Mesenchymal stem cell (in vitro differentiated cells and primary cell): ENCODE measurements around the gene PWWP2B.

ENCODE experiments used
- DNase-seq: peaks from one replicate; pipeline ENCODE4 v3.0.0-alpha.2; 2013
- H2AFZ ChIP-seq: one replicate; pipeline ENCODE4 v1.6.1; 2013; ENCODE audit warnings: low read depth, mild to moderate bottlenecking, control low read depth, inconsistent platforms, low read length, moderate library complexity
- H2AK5ac ChIP-seq: 2 replicates; pipeline ENCODE4 v1.6.1; 2013; ENCODE audit warnings: low read length, moderate library complexity, mild to moderate bottlenecking, inconsistent platforms; ENCODE audit not compliant: severe bottlenecking
- H2BK120ac ChIP-seq: one replicate; pipeline ENCODE4 v1.6.1; 2013; ENCODE audit warnings: low read depth, mild to moderate bottlenecking, inconsistent platforms, low read length, moderate library complexity
- H2BK12ac ChIP-seq, 2 experiments: one replicate each; pipeline ENCODE4 v1.6.1; 2013; ENCODE audit warnings: inconsistent platforms in 2 of 2, low read length in 2 of 2, mild to moderate bottlenecking in 2 of 2, moderate library complexity in 2 of 2, control low read depth in 1 of 2
- H2BK15ac ChIP-seq: one replicate; pipeline ENCODE4 v1.6.1; 2013; ENCODE audit warnings: mild to moderate bottlenecking, low read depth, inconsistent platforms; ENCODE audit not compliant: poor library complexity, severe bottlenecking
- H2BK5ac ChIP-seq: 2 replicates; pipeline ENCODE4 v1.6.1; 2013; ENCODE audit warnings: low read depth, mild to moderate bottlenecking, low read length, control low read depth, inconsistent platforms; ENCODE audit not compliant: poor library complexity, severe bottlenecking
- H3K14ac ChIP-seq, 2 experiments: one replicate each; pipeline ENCODE4 v1.6.1; 2013; ENCODE audit warnings: inconsistent platforms in 2 of 2, low read length in 2 of 2, control low read depth in 1 of 2, mild to moderate bottlenecking in 1 of 2, moderate library complexity in 1 of 2
- H3K18ac ChIP-seq, 2 experiments: one replicate each; pipeline ENCODE4 v1.6.1; 2013; ENCODE audit warnings: inconsistent platforms in 2 of 2, low read length in 2 of 2, control low read depth in 1 of 2, low read depth in 1 of 2, mild to moderate bottlenecking in 1 of 2
- H3K23ac ChIP-seq, 2 experiments: one replicate each; pipeline ENCODE4 v1.6.1; 2013; ENCODE audit warnings: inconsistent platforms in 2 of 2, low read length in 2 of 2, mild to moderate bottlenecking in 2 of 2, moderate library complexity in 2 of 2, control low read depth in 1 of 2
- H3K27ac ChIP-seq: 2 replicates; pipeline ENCODE4 v1.5.1; 2013; ENCODE audit warnings: mild to moderate bottlenecking, moderate library complexity, low read length, control low read depth, inconsistent platforms; ENCODE audit not compliant: poor library complexity, severe bottlenecking
- H3K27me3 ChIP-seq, 2 experiments: 2 replicates each; pipeline versions ENCODE4 v1.6.1 to v1.7.0; 2013; ENCODE audit warnings: low read length in 2 of 2, mild to moderate bottlenecking in 2 of 2, moderate library complexity in 2 of 2, control low read depth in 1 of 2, inconsistent platforms in 1 of 2; ENCODE audit not compliant: control insufficient read depth in 1 of 2, insufficient read depth in 1 of 2
- H3K36me3 ChIP-seq, 2 experiments: 2 replicates each; pipeline versions ENCODE4 v1.6.1 to v1.7.0; 2013; ENCODE audit warnings: low read length in 2 of 2, control low read depth in 1 of 2, inconsistent platforms in 1 of 2, low read depth in 1 of 2, mild to moderate bottlenecking in 1 of 2; ENCODE audit not compliant: insufficient read depth in 2 of 2, control insufficient read depth in 1 of 2
- H3K4ac ChIP-seq, 2 experiments: one replicate each; pipeline ENCODE4 v1.6.1; 2013; ENCODE audit warnings: inconsistent platforms in 2 of 2, low read length in 2 of 2, mild to moderate bottlenecking in 2 of 2, moderate library complexity in 2 of 2, control low read depth in 1 of 2, low read depth in 1 of 2
- H3K4me1 ChIP-seq: 2 replicates; pipeline ENCODE4 v1.6.1; 2013; ENCODE audit warnings: low read depth, low read length, control low read depth; ENCODE audit not compliant: control insufficient read depth, insufficient read depth
- H3K4me2 ChIP-seq: 2 replicates; pipeline ENCODE4 v1.6.1; 2013; ENCODE audit warnings: low read length, mild to moderate bottlenecking, inconsistent platforms; ENCODE audit not compliant: poor library complexity, severe bottlenecking
- H3K4me3 ChIP-seq, 2 experiments: 2 replicates each; pipeline versions ENCODE4 v1.5.1 to v1.7.0; 2013; ENCODE audit warnings: low read length in 2 of 2, mild to moderate bottlenecking in 2 of 2, control low read depth in 1 of 2, low read depth in 1 of 2; ENCODE audit not compliant: insufficient read depth in 1 of 2
- H3K79me1 ChIP-seq: replicated peaks from 2 replicates; pipeline ENCODE4 v1.6.1; 2013; ENCODE audit warnings: mild to moderate bottlenecking, control low read depth, low read length, inconsistent platforms; ENCODE audit not compliant: poor library complexity, severe bottlenecking
- H3K9ac ChIP-seq: 2 replicates; pipeline ENCODE4 v1.7.0; 2013; ENCODE audit warnings: mild to moderate bottlenecking, low read length, moderate library complexity
- H3K9me3 ChIP-seq: 2 replicates; pipeline ENCODE4 v1.7.0; 2013; ENCODE audit warnings: mild to moderate bottlenecking, low read length; ENCODE audit not compliant: control insufficient read depth
- H4K8ac ChIP-seq: one replicate; pipeline ENCODE4 v1.6.1; 2013; ENCODE audit warnings: inconsistent platforms, mild to moderate bottlenecking, low read length, moderate library complexity
- H4K91ac ChIP-seq: one replicate; pipeline ENCODE4 v1.6.1; 2013; ENCODE audit warnings: mild to moderate bottlenecking, low read length, inconsistent platforms
- WGBS: methylation state at CpG from one replicate; pipeline ENCODE4 v1.1.7; 2013; ENCODE audit warnings: mixed read lengths; 5-methylcytosine and 5-hydroxymethylcytosine counted together

PWWP2B gene

GRCh38 chr10:132387764-132388210, 9.2 kb upstream of the PWWP2B start:
- Histone ChIP-seq H4K91ac (peak overlapping the region; percentile 52), H3K79me1 (no peaks in the 10 kb centered on the region), H4K8ac (peak overlapping the region; percentile 91), H3K4me3 (no peak overlapping the region), H2AK5ac (no peak overlapping the region), H3K4ac (no peak overlapping the region), H2BK120ac (peak overlapping the region; percentile 21), H3K4me2 (peak overlapping the region; percentile 60), H2AFZ (peak overlapping the region; percentile 96), H3K9me3 (no peaks in the 10 kb centered on the region), H3K27me3 (peaks cover 7 to 23% of the 10 kb centered on the region in 2 experiments), H3K36me3 (no peaks in the 10 kb centered on the region), H2BK12ac (peak overlapping the region; percentile 18 to 74), H2BK5ac (no peak overlapping the region), H3K14ac (no peak overlapping the region), H3K9ac (peak overlapping the region; percentile 32), H3K23ac (no peak overlapping the region), H3K27ac (no peak overlapping the region), H3K4me1 (peaks cover 16% of the 10 kb centered on the region), H3K18ac (peak overlapping the region; percentile 67 to 90), H2BK15ac (no peak overlapping the region)
- WGBS, result 4% methylated on average over 9 of the region's 26 CpGs
- peak; percentile 84 for DNase-seq

- no peaks in the 10 kb centered on the region for H3K9me3 ChIP-seq
- no peak overlapping the region for H2BK120ac ChIP-seq
- no peak overlapping the region for H2AFZ ChIP-seq
- no peak overlapping the region for H2BK5ac ChIP-seq
- H3K36me3 ChIP-seq, result no peaks in the 10 kb centered on the region
- H2BK12ac ChIP-seq, result no peak overlapping the region
- no peak overlapping the region for H3K4me2 ChIP-seq
- H3K4me3 ChIP-seq, result no peak overlapping the region
- H3K27ac ChIP-seq, result no peak overlapping the region
- no peaks in the 10 kb centered on the region for H3K79me1 ChIP-seq
- H3K9ac ChIP-seq, result no peak overlapping the region
- no peak overlapping the region for H2AK5ac ChIP-seq
- peak overlapping the region in 1 of 2 experiments; percentile 41 for H3K18ac ChIP-seq
- DNase-seq, result no peak
- H2BK15ac ChIP-seq, result no peak overlapping the region
- no peak overlapping the region for H4K91ac ChIP-seq
- peak overlapping the region in 1 of 2 experiments; percentile 12 for H3K4ac ChIP-seq
- H3K14ac ChIP-seq, result no peak overlapping the region
- H3K27me3 ChIP-seq, result peaks cover 7 to 23% of the 10 kb centered on the region in 2 experiments
- no peak overlapping the region for H3K23ac ChIP-seq
- peaks cover 24% of the 10 kb centered on the region for H3K4me1 ChIP-seq
- WGBS, result 64% methylated on average over 21 of the region's 22 CpGs
- H4K8ac ChIP-seq, result no peak overlapping the region
Measured at GRCh38 chr10:132388891-132389432, 8.0 kb upstream of the PWWP2B start.

- H3K79me1 ChIP-seq, result no peaks in the 10 kb centered on the region
- H2BK12ac ChIP-seq, result no peak overlapping the region
- no peak overlapping the region for H4K8ac ChIP-seq
- H3K4me3 ChIP-seq, result no peak overlapping the region
- H3K36me3 ChIP-seq, result no peaks in the 10 kb centered on the region
- 74% methylated on average over 15 of the region's 16 CpGs for WGBS
- no peak overlapping the region for H2AFZ ChIP-seq
- no peak overlapping the region for H2BK120ac ChIP-seq
- peak overlapping the region in 1 of 2 experiments; percentile 12 for H3K4ac ChIP-seq
- no peak overlapping the region for H4K91ac ChIP-seq
- no peak overlapping the region for H3K23ac ChIP-seq
- peak overlapping the region in 1 of 2 experiments; percentile 41 for H3K18ac ChIP-seq
- peaks cover 24% of the 10 kb centered on the region for H3K4me1 ChIP-seq
- no peak overlapping the region for H3K4me2 ChIP-seq
- DNase-seq, result no peak
- no peak overlapping the region for H3K9ac ChIP-seq
- no peak overlapping the region for H2AK5ac ChIP-seq
- peaks cover 7 to 23% of the 10 kb centered on the region in 2 experiments for H3K27me3 ChIP-seq
- H2BK15ac ChIP-seq, result no peak overlapping the region
- no peak overlapping the region for H3K27ac ChIP-seq
- no peak overlapping the region for H2BK5ac ChIP-seq
- H3K9me3 ChIP-seq, result no peaks in the 10 kb centered on the region
- H3K14ac ChIP-seq, result peak overlapping the region in 1 of 2 experiments; percentile 35
Measured at GRCh38 chr10:132389433-132390169, 7.4 kb upstream of the PWWP2B start.

- H3K4me3 ChIP-seq, result no peak overlapping the region
- H2BK120ac ChIP-seq, result no peak overlapping the region
- H4K91ac ChIP-seq, result peak overlapping the region; percentile 43
- no peak overlapping the region for H3K14ac ChIP-seq
- no peak overlapping the region for H3K4me2 ChIP-seq
- H2AK5ac ChIP-seq, result no peak overlapping the region
- no peak for DNase-seq
- no peak overlapping the region for H3K27ac ChIP-seq
- no peaks in the 10 kb centered on the region for H3K9me3 ChIP-seq
- no peak overlapping the region for H2AFZ ChIP-seq
- no peaks in the 10 kb centered on the region for H3K36me3 ChIP-seq
- peaks cover 27% of the 10 kb centered on the region for H3K4me1 ChIP-seq
- H2BK15ac ChIP-seq, result no peak overlapping the region
- no peak overlapping the region for H3K9ac ChIP-seq
- peak overlapping the region in 1 of 2 experiments; percentile 59 for H2BK12ac ChIP-seq
- no peak overlapping the region for H2BK5ac ChIP-seq
- H3K18ac ChIP-seq, result no peak overlapping the region
- 93% methylated on average over 7 of the region's 8 CpGs for WGBS
- no peak overlapping the region for H3K23ac ChIP-seq
- H3K79me1 ChIP-seq, result no peaks in the 10 kb centered on the region
- peaks cover 7 to 23% of the 10 kb centered on the region in 2 experiments for H3K27me3 ChIP-seq
- H4K8ac ChIP-seq, result no peak overlapping the region
- no peak overlapping the region for H3K4ac ChIP-seq
Measured at GRCh38 chr10:132390170-132390920, 6.7 kb upstream of the PWWP2B start.
